Adipose tissue (tissue), 3 donors: ENCODE data around the gene OR2V1. TPM values are rescaled to one million over a fixed set of nuclear protein-coding genes. Genes with fewer than 3 reads are reported as not detected.
"Not testable (repeated sequence)": the region's sequence is repeated elsewhere in the genome, so short reads cannot be mapped to it uniquely, and the experiment has no call there.

Source experiments
- H3K27ac ChIP-seq: one replicate; pipeline ENCODE4 v1.5.1; 2013; ENCODE audit warnings: low read depth, low read length
- WGBS, 3 donors: extraction: QIAGEN DNeasy Blood & Tissue Kit; methylation state at CpG; one replicate each; pipeline ENCODE4 v1.1.7; 2013; 5-methylcytosine and 5-hydroxymethylcytosine counted together
- polyA plus RNA-seq, 3 donors: library from polyadenylated mRNA; stranded (reverse); fragments of 200-250 nt; gene quantifications; one replicate each; pipeline ENCODE4 v1.2.3, GENCODE V29; 2013
- donor health status: healthy with polysubstance abuse.
- donor health status: Bipolar disorder and iron deficiency.
- donor health status: healthy.

Gene OR2V1
- polyA plus RNA-seq, 3 donors: not detected

DNA sequence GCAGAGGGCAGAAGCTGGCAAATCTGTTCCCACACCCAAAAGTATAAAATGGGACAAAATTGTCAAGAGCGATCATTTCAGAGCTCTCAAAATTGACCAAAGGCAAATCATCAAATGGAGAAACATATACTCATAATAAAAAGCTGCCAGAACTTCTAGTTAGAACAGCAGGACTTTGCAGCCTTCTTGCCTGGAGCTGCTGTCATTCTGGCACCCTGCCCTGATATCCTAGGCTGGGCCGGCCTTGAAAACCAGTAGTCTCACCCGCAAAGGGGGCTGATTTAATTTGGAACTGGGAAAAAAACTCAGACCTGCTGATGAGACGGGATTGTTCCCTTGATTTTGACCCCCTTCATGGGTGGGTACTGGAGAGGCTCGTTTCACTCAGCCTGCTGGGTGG lies 18.5 kb downstream of the OR2V1 start:
- H3K27ac ChIP-seq: no peak overlapping the region
- whole genome bisulfite sequencing, 3 donors: 67 to 77% (median 68%) methylated on average over 5 of the region's 5 CpGs

- H3K27ac ChIP-seq: no peak overlapping the region
- 80 to 82% (median 80%) methylated on average over 5 of the region's 5 CpGs for WGBS, 3 donors
Measured at GRCh38 chr5:181111010-181111409, 20.0 kb downstream of the OR2V1 start.

GRCh38 chr5:181109489-181110013 lies 21.4 kb downstream of the OR2V1 start:
- 55 to 63% (median 57%) methylated on average over 11 of the region's 11 CpGs for WGBS, 3 donors
- no peak overlapping the region for H3K27ac ChIP-seq

- 67 to 77% (median 70%) methylated on average over 14 of the region's 14 CpGs for WGBS, 3 donors
- no peak overlapping the region for H3K27ac ChIP-seq
Measured at GRCh38 chr5:181108578-181109165, 22.3 kb downstream of the OR2V1 start.

GRCh38 chr5:181107699-181108098 lies 23.3 kb downstream of the OR2V1 start:
- H3K27ac ChIP-seq: no peak overlapping the region
- 72 to 74% (median 73%) methylated on average over 9 of the region's 9 CpGs for WGBS, 3 donors

DNA sequence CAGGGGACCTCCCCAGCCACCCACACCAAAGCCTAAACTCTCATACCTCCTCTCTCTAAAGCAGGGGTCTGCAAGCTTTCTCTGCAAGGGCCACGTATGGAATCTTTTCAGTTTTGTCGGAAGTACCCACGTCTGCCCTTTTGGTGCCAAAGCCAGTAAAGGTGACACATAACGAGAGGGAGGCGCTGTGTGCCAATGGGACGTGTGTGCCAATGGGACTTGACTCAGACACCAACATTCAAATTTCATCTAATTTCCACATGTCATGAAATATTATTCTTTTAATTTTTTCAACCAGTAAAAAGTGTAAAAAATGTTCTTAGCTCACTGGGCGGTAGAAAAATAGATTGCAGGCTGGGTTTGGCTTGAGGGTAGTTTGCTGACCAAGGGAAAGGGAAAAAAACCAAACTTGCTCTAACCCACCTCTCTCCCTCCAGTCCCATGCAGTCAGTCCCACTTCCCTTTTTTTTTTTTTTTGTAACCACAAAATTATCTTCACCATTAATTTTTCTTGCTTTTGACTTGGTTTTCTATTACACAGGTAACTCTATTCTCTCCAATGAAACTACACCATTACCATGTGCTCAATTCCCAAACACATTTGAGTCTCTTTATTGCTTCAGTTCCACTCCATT lies 25.5 kb downstream of the OR2V1 start:
- WGBS, 3 donors: 46 to 72% (median 61%) methylated on average over 7 of the region's 7 CpGs
- no peak overlapping the region for H3K27ac ChIP-seq

DNA sequence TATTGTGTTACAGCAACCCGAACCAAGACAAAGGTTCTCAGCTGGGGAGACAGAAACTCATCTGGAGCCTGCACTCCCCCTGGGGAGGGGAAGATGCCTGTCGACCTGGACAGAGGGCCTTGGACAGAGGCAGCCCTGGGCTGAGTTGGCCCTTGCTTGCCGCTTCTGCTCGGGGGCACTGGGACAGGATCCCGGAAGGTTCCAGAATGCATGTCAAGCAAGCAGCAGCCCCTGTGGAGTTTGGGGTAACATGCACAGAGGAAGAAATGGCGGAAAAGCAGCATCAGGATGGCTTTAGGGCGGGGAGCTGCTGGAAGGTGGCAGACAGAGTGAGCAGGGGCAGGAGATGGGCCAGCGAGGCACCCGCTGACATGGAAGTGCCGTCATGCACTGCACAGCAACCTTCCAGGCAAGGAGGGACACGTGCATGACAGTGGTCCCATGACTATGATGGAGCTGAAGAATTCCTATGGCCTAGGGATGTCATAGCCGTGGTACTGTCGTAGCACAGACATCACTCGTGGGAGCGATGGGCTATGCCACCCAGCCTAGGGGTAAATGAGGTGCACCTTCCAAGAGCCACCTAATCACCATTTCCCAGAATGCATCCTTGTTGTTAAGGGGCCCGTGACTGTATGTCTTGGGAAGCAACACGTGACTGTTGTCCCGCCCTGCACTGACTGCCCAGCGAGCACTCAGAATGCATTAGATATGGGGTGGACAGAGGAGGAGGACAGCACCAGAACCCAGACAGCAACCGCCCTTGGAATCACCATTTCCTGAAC lies 26.2 kb downstream of the OR2V1 start:
- H3K27ac ChIP-seq: not testable (repeated sequence)
- 31 to 61% (median 59%) methylated on average over 12 to 20 of the region's 20 CpGs for WGBS, 3 donors

GRCh38 chr5:181104259-181104568 lies 26.8 kb downstream of the OR2V1 start:
- H3K27ac ChIP-seq: not testable (repeated sequence)
- 6 to 11% (median 8%) methylated on average over 5 of the region's 5 CpGs for WGBS, 3 donors

DNA sequence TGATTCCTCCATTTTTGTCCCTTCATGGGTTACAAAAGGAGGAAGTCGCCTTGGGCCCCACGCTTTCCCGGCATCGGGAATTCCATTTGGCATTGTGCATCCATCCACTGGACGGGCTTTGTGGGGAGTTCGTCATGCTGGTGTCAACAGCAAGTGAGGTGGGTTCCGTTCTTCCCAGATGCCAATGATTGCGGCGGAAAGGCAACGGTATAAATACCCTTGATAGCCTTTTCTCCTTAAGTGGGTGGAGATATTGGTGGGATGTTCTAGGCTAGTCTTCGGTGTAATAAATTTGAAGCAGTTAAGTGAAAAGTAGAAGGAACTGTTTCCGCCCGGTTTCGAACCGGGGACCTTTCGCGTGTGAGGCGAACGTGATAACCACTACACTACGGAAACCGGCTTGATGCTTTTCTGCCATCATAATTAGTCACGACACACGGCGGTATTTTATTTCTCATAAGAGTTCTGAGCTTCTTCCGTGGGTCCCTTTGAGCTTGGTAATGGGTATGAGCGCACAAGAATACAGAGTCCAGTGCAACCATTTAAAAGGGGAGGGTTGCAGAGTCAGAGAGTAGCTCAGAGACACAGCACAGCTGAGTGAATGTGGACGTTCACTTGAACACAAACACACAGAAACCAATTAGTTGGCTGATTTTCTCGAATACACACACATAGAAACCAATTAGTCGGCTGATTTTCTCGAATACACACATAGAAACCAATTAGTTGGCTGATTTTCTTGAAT lies 28.9 kb downstream of the OR2V1 start:
- no CpG with 5 or more reads among the region's 30 CpGs for WGBS, 3 donors
- H3K27ac ChIP-seq: not testable (repeated sequence)

DNA sequence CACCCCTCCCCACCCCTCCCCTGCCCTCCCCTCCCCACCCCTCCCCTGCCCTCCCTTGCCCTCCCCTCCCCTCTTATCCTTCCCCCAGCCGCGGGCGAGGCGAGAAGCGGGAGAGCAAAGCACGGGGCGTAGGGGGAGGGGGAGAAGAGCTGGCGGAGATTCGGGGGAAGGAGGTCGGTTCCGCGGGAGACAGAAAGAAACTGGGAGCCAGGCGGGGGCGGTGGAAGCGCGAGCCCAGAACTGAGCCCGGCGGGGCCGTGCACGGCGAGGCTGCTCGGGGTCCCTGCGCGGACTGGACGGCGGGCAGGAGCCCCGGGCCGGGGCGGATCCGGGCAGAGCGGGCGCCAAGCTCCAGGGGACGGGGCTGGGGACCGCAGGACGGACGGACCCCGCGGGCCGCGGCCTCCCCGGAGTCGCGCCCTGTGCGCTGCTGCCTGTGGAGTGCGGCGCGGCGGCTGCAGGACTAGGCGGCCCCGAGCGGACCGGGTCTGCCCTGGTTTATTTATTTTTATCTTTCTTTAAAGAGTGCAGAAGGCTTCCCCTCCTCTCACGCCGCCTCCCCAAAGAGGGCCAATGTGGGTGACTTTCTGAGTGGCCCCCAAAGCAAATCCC lies 29.8 kb downstream of the OR2V1 start:
- H3K27ac ChIP-seq: not testable (repeated sequence)
- WGBS, 3 donors: 0 to 2% methylated on average over 2 to 11 of the region's 54 CpGs; no CpG with 5 or more reads in 1 of the 3 donors

DNA sequence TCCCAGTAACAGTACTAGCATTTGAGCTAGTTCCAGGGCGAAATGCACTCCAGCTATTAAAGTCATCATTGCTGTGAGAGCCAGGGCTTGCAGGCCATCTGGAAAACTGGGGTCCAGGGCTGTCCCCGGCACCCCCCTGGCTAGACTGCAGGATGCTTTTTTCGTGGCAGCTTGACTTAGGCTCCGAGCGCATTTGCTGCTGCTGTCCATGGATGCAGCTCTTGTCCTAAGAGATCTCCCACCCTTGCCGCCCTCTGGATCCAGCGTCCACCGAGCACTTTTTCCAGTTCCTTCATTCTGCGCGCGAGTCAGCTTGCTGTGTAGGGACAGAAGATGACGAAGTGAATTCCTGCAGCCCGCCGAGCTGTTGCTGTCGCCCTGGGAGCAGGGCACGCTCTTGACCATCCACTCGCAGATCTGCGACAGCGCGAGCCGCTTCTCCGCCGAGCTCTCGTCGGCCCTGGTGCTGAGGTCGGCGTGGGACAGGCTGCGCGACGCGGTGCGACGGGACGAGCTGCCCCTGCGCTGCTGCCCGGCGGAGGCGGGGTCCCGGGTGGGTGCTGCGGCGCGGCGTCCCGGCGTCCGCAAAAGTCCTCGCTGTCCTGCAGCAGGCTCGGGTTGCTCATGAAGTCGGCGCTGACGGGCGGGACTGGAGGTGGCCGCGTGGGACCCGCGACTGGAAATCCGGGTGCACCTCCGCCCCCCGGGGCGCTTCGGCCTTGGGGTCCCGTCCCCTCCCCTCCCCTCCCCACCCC lies 30.7 kb downstream of the OR2V1 start:
- no peak overlapping the region for H3K27ac ChIP-seq
- WGBS, 3 donors: 3 to 5% (median 5%) methylated on average over 51 to 60 of the region's 62 CpGs

GRCh38 chr5:181099602-181100086 lies 31.3 kb downstream of the OR2V1 start:
- 52 to 58% (median 54%) methylated on average over 11 of the region's 11 CpGs for WGBS, 3 donors
- no peak overlapping the region for H3K27ac ChIP-seq

- no peak overlapping the region for H3K27ac ChIP-seq
- 16 to 27% (median 24%) methylated on average over 18 to 21 of the region's 22 CpGs for WGBS, 3 donors
Measured at GRCh38 chr5:181098762-181099601, 32.0 kb downstream of the OR2V1 start.

- no CpG with 5 or more reads among the region's 56 CpGs for WGBS, 3 donors
Measured at GRCh38 chr5:181097759-181098491, 33.0 kb downstream of the OR2V1 start.

GRCh38 chr5:181097383-181097753 lies 33.6 kb downstream of the OR2V1 start:
- WGBS, 3 donors: no CpG with 5 or more reads among the region's 26 CpGs
- H3K27ac ChIP-seq: not testable (repeated sequence)

More at GRCh38 chr5:181097759-181098491, 33.0 kb downstream of the OR2V1 start:
- not testable (repeated sequence) for H3K27ac ChIP-seq

- not testable (repeated sequence) for H3K27ac ChIP-seq
- WGBS, 3 donors: no CpG with 5 or more reads among the region's 26 CpGs
Measured at GRCh38 chr5:181096721-181097382, 34.1 kb downstream of the OR2V1 start.
